ENCODE measurements around the gene USP9X.

DNA sequence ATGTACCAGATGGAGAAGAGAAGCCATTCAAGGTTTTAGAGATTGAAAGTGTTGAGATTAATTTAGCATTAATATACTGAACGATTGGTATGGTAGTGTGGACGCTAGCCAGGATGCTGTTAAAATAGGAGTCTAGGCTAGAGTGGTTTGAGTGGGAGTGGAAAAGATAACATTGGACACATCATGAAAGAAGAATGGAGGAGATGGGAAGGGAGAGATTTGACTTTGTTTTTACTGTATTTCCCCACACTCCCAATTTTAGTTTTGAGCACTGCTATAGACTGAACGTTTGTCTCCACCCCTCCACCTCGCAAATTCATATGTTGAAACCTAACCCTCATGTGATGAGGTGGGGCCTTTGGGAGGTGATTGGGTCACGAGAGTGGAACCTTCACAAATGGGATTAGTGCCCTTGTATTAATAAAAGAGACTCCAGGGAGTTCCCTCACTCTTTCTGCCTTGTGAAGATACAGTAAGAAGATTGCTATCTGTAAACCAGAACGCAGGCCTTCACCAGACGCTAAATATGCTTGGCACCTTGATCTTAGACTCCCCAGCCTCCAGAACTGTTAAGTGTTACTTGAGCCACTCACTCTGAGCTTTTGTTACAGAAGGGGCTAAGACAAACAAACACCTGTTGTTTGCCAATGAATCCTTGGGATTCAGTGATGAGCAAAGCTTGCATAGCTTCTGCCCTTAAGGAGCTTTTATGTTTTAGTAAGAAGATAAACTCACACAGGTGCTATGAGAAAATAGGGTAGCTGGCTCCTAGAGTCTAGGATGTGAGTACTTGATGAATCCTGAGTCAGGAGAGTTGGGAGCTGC is 25.8 kb downstream of the USP9X start:
- no peak for TF ChIP-seq POLR2A (IDR thresholded peaks at IDR 0.05)
- no peak for TF ChIP-seq POLR2AphosphoS5 (IDR thresholded peaks at IDR 0.05)
- TF ChIP-seq, protein P1, sequence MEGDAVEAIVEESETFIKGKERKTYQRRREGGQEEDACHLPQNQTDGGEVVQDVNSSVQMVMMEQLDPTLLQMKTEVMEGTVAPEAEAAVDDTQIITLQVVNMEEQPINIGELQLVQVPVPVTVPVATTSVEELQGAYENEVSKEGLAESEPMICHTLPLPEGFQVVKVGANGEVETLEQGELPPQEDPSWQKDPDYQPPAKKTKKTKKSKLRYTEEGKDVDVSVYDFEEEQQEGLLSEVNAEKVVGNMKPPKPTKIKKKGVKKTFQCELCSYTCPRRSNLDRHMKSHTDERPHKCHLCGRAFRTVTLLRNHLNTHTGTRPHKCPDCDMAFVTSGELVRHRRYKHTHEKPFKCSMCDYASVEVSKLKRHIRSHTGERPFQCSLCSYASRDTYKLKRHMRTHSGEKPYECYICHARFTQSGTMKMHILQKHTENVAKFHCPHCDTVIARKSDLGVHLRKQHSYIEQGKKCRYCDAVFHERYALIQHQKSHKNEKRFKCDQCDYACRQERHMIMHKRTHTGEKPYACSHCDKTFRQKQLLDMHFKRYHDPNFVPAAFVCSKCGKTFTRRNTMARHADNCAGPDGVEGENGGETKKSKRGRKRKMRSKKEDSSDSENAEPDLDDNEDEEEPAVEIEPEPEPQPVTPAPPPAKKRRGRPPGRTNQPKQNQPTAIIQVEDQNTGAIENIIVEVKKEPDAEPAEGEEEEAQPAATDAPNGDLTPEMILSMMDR (IDR thresholded peaks at IDR 0.05): no peak
- no peak for TF ChIP-seq EP300 (IDR thresholded peaks at IDR 0.05)

Data from suprapubic skin (tissue), 4 donors.